Measurements from ENCODE around the gene INTS6L. TPM values are rescaled to one million over a fixed set of nuclear protein-coding genes. Genes with fewer than 3 reads are reported as not detected.

The INTS6L gene
- total RNA-seq, 1 experiment from 2014 or later = not detected

- Histone ChIP-seq H3K27ac (no peak overlapping the region), H3K4me3 (no peak overlapping the region), H3K27me3 (ENCODE audit: insufficient read depth, low read depth) (peaks cover 39% of the 10 kb centered on the region), H3K9me2 (ENCODE audit: insufficient read depth) (no peaks in the 10 kb centered on the region), H3F3A (ENCODE audit: insufficient read depth, low read depth) (no peaks in the 10 kb centered on the region), H3K36me3 (ENCODE audit: low read depth) (no peaks in the 10 kb centered on the region), H2AFZ (no peak overlapping the region), H3K4me1 (replicated peaks; ENCODE audit: insufficient read depth) (no peaks in the 10 kb centered on the region), H3K9me3 (ENCODE audit: insufficient read depth, low read depth) (no peaks in the 10 kb centered on the region), H4K20me1 (ENCODE audit: insufficient read depth) (no peaks in the 10 kb centered on the region), H3K4me2 (no peak overlapping the region), H3K79me2 (ENCODE audit: low read depth) (no peaks in the 10 kb centered on the region)
- ChIA-PET CTCF (no interaction called here), POLR2A (ENCODE audit: unreplicated experiment) (no interaction called here)
- no peak for DNase-seq
- intact Hi-C loops (cut with micrococcal nuclease; ENCODE audit: unreplicated experiment) = no loop called here
- TF ChIP-seq CTCF (conservative IDR thresholded peaks at IDR 0.05) = no peak
- no peak for TF ChIP-seq EZH2 (IDR thresholded peaks at IDR 0.05; ENCODE audit: low read depth)
- BruUV-seq (replicated peaks) = no TSS peak
Measured at GRCh38 chrX:135528254-135528653, 7.8 kb downstream of the INTS6L start.

- Histone ChIP-seq H3K4me2 (no peak overlapping the region), H3F3A (ENCODE audit: insufficient read depth, low read depth) (no peaks in the 10 kb centered on the region), H3K9me2 (ENCODE audit: insufficient read depth) (no peaks in the 10 kb centered on the region), H3K4me1 (replicated peaks; ENCODE audit: insufficient read depth) (no peaks in the 10 kb centered on the region), H3K79me2 (ENCODE audit: low read depth) (no peaks in the 10 kb centered on the region), H3K4me3 (no peak overlapping the region), H4K20me1 (ENCODE audit: insufficient read depth) (no peaks in the 10 kb centered on the region), H3K9me3 (ENCODE audit: insufficient read depth, low read depth) (no peaks in the 10 kb centered on the region), H3K27ac (no peak overlapping the region), H3K36me3 (ENCODE audit: low read depth) (no peaks in the 10 kb centered on the region), H2AFZ (no peak overlapping the region), H3K27me3 (ENCODE audit: insufficient read depth, low read depth) (peaks cover 34% of the 10 kb centered on the region)
- intact Hi-C loops (cut with micrococcal nuclease; ENCODE audit: unreplicated experiment) = no loop called here
- POLR2A ChIA-PET (ENCODE audit: unreplicated experiment) = no interaction called here
- CTCF ChIA-PET = no interaction called here
- DNase-seq = no peak
- no TSS peak for BruUV-seq (replicated peaks)
- no peak for TF ChIP-seq EZH2 (IDR thresholded peaks at IDR 0.05; ENCODE audit: low read depth)
- TF ChIP-seq CTCF (conservative IDR thresholded peaks at IDR 0.05) = no peak
Measured at GRCh38 chrX:135528756-135529155, 8.3 kb downstream of the INTS6L start.

GRCh38 chrX:135530097-135530496 is 9.6 kb downstream of the INTS6L start:
- CTCF ChIA-PET = no interaction called here
- intact Hi-C loops (cut with micrococcal nuclease; ENCODE audit: unreplicated experiment) = no loop called here
- Histone ChIP-seq H3F3A (ENCODE audit: insufficient read depth, low read depth) (no peaks in the 10 kb centered on the region), H3K27ac (no peak overlapping the region), H3K4me3 (no peak overlapping the region), H3K4me2 (no peak overlapping the region), H3K27me3 (ENCODE audit: insufficient read depth, low read depth) (peaks cover 25% of the 10 kb centered on the region), H3K9me3 (ENCODE audit: insufficient read depth, low read depth) (no peaks in the 10 kb centered on the region), H3K9me2 (ENCODE audit: insufficient read depth) (no peaks in the 10 kb centered on the region), H3K4me1 (replicated peaks; ENCODE audit: insufficient read depth) (no peaks in the 10 kb centered on the region), H3K36me3 (ENCODE audit: low read depth) (no peaks in the 10 kb centered on the region), H2AFZ (no peak overlapping the region), H3K79me2 (ENCODE audit: low read depth) (no peaks in the 10 kb centered on the region), H4K20me1 (ENCODE audit: insufficient read depth) (no peaks in the 10 kb centered on the region)
- DNase-seq = no peak
- no peak for TF ChIP-seq CTCF (conservative IDR thresholded peaks at IDR 0.05)
- no peak for TF ChIP-seq EZH2 (IDR thresholded peaks at IDR 0.05; ENCODE audit: low read depth)
- BruUV-seq (replicated peaks) = no TSS peak
- POLR2A ChIA-PET (ENCODE audit: unreplicated experiment) = no interaction called here

All from PC-9 (cell line).